Peyer's patch (tissue), 4 donors: Measurements from ENCODE around the gene MRAP.
"Not testable (repeated sequence)": the region's sequence is repeated elsewhere in the genome, so short reads cannot be mapped to it uniquely, and the experiment has no call there.

ENCODE experiments used
- POLR2A ChIP-seq, 2 donors: fragments of 450-650 bp; IDR thresholded peaks; one replicate each; pipeline ENCODE4 v1.5.1; 2017; ENCODE audit warnings: antibody characterized with exemption in 2 of 2, mild to moderate bottlenecking in 2 of 2, moderate library complexity in 2 of 2
- TF ChIP-seq, protein P1 (sequence below), 6 experiments: fragments of 450-650 bp in 4 of 6; fragments of 200-600 bp in 2 of 6; sonication (generic) in 1 of 6; IDR thresholded peaks; one replicate each; pipeline ENCODE4 v1.5.1; 2017 to 2019; ENCODE audit warnings: antibody characterized with exemption in 6 of 6, mild to moderate bottlenecking in 3 of 6, moderate library complexity in 1 of 6

DNA sequence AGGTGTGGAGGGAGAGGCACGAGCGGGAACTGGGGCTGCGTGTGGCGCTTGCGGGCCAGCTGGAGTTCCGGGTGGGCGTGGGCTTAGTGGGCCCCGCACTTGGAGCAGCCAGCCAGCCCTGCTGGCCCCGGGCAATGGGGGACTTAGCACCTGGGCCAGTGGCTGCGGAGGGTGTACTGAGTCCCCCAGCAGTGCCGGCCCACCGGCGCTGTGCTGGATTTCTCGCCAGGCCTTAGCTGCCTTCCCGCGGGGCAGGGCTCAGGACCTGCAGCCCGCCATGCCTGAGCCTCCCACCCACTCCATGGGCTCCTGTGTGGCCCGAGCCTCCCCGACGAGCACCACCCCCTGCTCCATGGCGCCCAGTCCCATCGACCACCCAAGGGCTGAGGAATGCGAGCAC lies 33.3 kb upstream of the MRAP start:
- not testable (repeated sequence) for TF ChIP-seq POLR2A (IDR thresholded peaks at IDR 0.05)
- TF ChIP-seq, protein P1, sequence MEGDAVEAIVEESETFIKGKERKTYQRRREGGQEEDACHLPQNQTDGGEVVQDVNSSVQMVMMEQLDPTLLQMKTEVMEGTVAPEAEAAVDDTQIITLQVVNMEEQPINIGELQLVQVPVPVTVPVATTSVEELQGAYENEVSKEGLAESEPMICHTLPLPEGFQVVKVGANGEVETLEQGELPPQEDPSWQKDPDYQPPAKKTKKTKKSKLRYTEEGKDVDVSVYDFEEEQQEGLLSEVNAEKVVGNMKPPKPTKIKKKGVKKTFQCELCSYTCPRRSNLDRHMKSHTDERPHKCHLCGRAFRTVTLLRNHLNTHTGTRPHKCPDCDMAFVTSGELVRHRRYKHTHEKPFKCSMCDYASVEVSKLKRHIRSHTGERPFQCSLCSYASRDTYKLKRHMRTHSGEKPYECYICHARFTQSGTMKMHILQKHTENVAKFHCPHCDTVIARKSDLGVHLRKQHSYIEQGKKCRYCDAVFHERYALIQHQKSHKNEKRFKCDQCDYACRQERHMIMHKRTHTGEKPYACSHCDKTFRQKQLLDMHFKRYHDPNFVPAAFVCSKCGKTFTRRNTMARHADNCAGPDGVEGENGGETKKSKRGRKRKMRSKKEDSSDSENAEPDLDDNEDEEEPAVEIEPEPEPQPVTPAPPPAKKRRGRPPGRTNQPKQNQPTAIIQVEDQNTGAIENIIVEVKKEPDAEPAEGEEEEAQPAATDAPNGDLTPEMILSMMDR (IDR thresholded peaks at IDR 0.05): not testable (repeated sequence)
